SK-N-SH (cell line): Measurements from ENCODE around the gene POLD3. TPM values are rescaled to one million over a fixed set of nuclear protein-coding genes. Genes with fewer than 3 reads are reported as not detected.

Source experiments
- CTCF ChIA-PET: fragments of 300-600, 350-600 bp; formaldehyde crosslinking; extraction: SDS; loops from one replicate; lab custom pipeline; 2021; lab: Yijun Ruan, JAX
- POLR2A ChIA-PET: fragments of 350-600 bp; sonication (Branson Sonifier 250); formaldehyde crosslinking; extraction: SDS; loops from one replicate; lab custom pipeline; 2020; ENCODE audit warnings: antibody characterized with exemption, inconsistent platforms; lab: Yijun Ruan, JAX
- DNase-seq: peaks from one replicate; pipeline ENCODE4 v3.0.0; 2012
- H2AFZ ChIP-seq: fragments of 200-600 bp; sonication (generic); 2 replicates; pipeline ENCODE4 v1.8.1; 2016; ENCODE audit warnings: antibody characterized with exemption, mild to moderate bottlenecking, low read depth
- H3F3A ChIP-seq: fragments of 200-600 bp; sonication (generic); replicated peaks from 2 replicates; pipeline ENCODE3; 2016; ENCODE audit warnings: antibody characterized with exemption, mild to moderate bottlenecking; ENCODE audit not compliant: insufficient read depth
- H3K27ac ChIP-seq, 2 experiments: fragments of 200-500 bp in 1 of 2; fragments of 200-600 bp in 1 of 2; sonication (Bioruptor generic) in 1 of 2; sonication (generic), shearing (Covaris generic) in 1 of 2; 2 replicates each; pipeline versions ENCODE4 v1.5.1 to v1.6.1; 2014 to 2016; ENCODE audit warnings: low read depth in 2 of 2, inconsistent platforms in 1 of 2, low read length in 1 of 2, mild to moderate bottlenecking in 1 of 2, mixed read lengths in 1 of 2
- H3K27me3 ChIP-seq: fragments of 200-600 bp; sonication (generic), shearing (Covaris generic); 2 replicates; pipeline ENCODE4 v1.6.1; 2016; ENCODE audit warnings: mixed run types; ENCODE audit not compliant: insufficient read depth
- H3K36me3 ChIP-seq, 2 experiments: fragments of 200-500 bp in 1 of 2; fragments of 200-600 bp in 1 of 2; sonication (Bioruptor generic) in 1 of 2; sonication (generic) in 1 of 2; replicated peaks in 1 of 2; 2 replicates each; pipeline versions ENCODE3 to v1.5.1; 2014 to 2016; ENCODE audit warnings: low read length in 1 of 2, mild to moderate bottlenecking in 1 of 2; ENCODE audit not compliant: insufficient read depth in 2 of 2, control insufficient read depth in 1 of 2
- H3K4me1 ChIP-seq, 2 experiments: fragments of 200-500 bp in 1 of 2; fragments of 200-600 bp in 1 of 2; sonication (Bioruptor generic) in 1 of 2; sonication (generic), shearing (Covaris generic) in 1 of 2; 2 replicates each; pipeline versions ENCODE4 v1.5.1 to v1.6.1; 2014 to 2016; ENCODE audit warnings: low read depth in 1 of 2, low read length in 1 of 2, mixed run types in 1 of 2; ENCODE audit not compliant: insufficient read depth in 2 of 2, control insufficient read depth in 1 of 2
- H3K4me2 ChIP-seq: fragments of 200-600 bp; sonication (generic), shearing (Covaris generic); 2 replicates; pipeline ENCODE4 v1.6.1; 2017; ENCODE audit warnings: mixed run types
- H3K4me3 ChIP-seq, 2 experiments: fragments of 200-500 bp in 1 of 2; fragments of 200-600 bp in 1 of 2; sonication (Bioruptor generic) in 1 of 2; sonication (generic), shearing (Covaris generic) in 1 of 2; 2 replicates each; pipeline versions ENCODE4 v1.5.1 to v1.8.1; 2014 to 2016; ENCODE audit warnings: low read depth in 2 of 2, inconsistent platforms in 1 of 2, low read length in 1 of 2, mild to moderate bottlenecking in 1 of 2, mixed read lengths in 1 of 2, moderate library complexity in 1 of 2
- H3K79me2 ChIP-seq: fragments of 200-600 bp; sonication (generic); 2 replicates; pipeline ENCODE4 v1.8.1; 2017; ENCODE audit warnings: mild to moderate bottlenecking; ENCODE audit not compliant: insufficient read depth
- H3K9ac ChIP-seq: fragments of 200-600 bp; sonication (generic); 2 replicates; pipeline ENCODE4 v1.6.1; 2017; ENCODE audit warnings: mixed run types
- H3K9me2 ChIP-seq: fragments of 200-600 bp; sonication (generic); 2 replicates; pipeline ENCODE4 v1.6.1; 2017; ENCODE audit warnings: mixed run types
- H3K9me3 ChIP-seq: fragments of 200-600 bp; sonication (generic); 2 replicates; pipeline ENCODE4 v1.6.1; 2017; ENCODE audit warnings: mixed run types, mild to moderate bottlenecking, moderate library complexity
- H4K20me1 ChIP-seq: fragments of 200-600 bp; sonication (generic); 2 replicates; pipeline ENCODE4 v1.6.1; 2017; ENCODE audit warnings: mild to moderate bottlenecking, mixed run types; ENCODE audit not compliant: insufficient read depth
- CHD2 ChIP-seq: fragments of 150-350 bp; IDR thresholded peaks from 2 replicates; pipeline ENCODE4 v1.6.1; 2018; ENCODE audit warnings: low read length; ENCODE audit not compliant: partially characterized antibody
- ELF1 ChIP-seq: IDR thresholded peaks from 2 replicates; pipeline ENCODE4 v1.4.0; 2012
- FOXJ3 ChIP-seq: sonication (generic); formaldehyde crosslinking; IDR thresholded peaks from 2 replicates; pipeline ENCODE4 v1.5.1; 2020; ENCODE audit warnings: mild to moderate bottlenecking, missing genetic modification reagents
- GATA2 ChIP-seq: sonication (generic); formaldehyde crosslinking; IDR thresholded peaks from 2 replicates; pipeline ENCODE4 v1.5.0; 2020; ENCODE audit warnings: mild to moderate bottlenecking, missing genetic modification reagents
- IRF3 ChIP-seq: fragments of 150-350 bp; IDR thresholded peaks from 2 replicates; pipeline ENCODE4 v1.6.1; 2016; ENCODE audit warnings: mild to moderate bottlenecking, low read depth, low read length
- JUND ChIP-seq: IDR thresholded peaks from 2 replicates; pipeline ENCODE4 v1.4.0; 2012
- MAX ChIP-seq: IDR thresholded peaks from 2 replicates; pipeline ENCODE4 v1.4.0; 2012; ENCODE audit warnings: low read depth
- MXI1 ChIP-seq: IDR thresholded peaks from 2 replicates; pipeline ENCODE4 v1.6.1; 2012; ENCODE audit warnings: mild to moderate bottlenecking, low read depth, low read length, improper control_type of control experiment
- NFIC ChIP-seq: IDR thresholded peaks from 2 replicates; pipeline ENCODE4 v1.4.0; 2012; ENCODE audit warnings: borderline replicate concordance
- PBX3 ChIP-seq: IDR thresholded peaks from 2 replicates; pipeline ENCODE4; 2012
- POLR2AphosphoS5 ChIP-seq: IDR thresholded peaks from 2 replicates; pipeline ENCODE4 v1.6.1; 2012; ENCODE audit warnings: low read depth, low read length
- RAD21 ChIP-seq: IDR thresholded peaks from 2 replicates; pipeline ENCODE4 v1.6.1; 2012; ENCODE audit warnings: mild to moderate bottlenecking, low read length
- RCOR1 ChIP-seq: fragments of 150-350 bp; IDR thresholded peaks from 2 replicates; pipeline ENCODE4 v1.6.1; 2017; ENCODE audit warnings: antibody characterized with exemption, low read length
- RXRA ChIP-seq: IDR thresholded peaks from 2 replicates; pipeline ENCODE4 v1.4.0; 2012; ENCODE audit warnings: low read depth, mild to moderate bottlenecking, borderline replicate concordance
- TCF12 ChIP-seq: IDR thresholded peaks from 2 replicates; pipeline ENCODE4 v1.4.0; 2012
- TEAD4 ChIP-seq: IDR thresholded peaks from 2 replicates; pipeline ENCODE4 v1.4.0; 2012; ENCODE audit warnings: mild to moderate bottlenecking, borderline replicate concordance; ENCODE audit not compliant: insufficient read depth
- USF1 ChIP-seq: IDR thresholded peaks from 2 replicates; pipeline ENCODE4 v1.4.0; 2012; ENCODE audit warnings: low read depth, borderline replicate concordance
- WGBS: methylation state at CpG from one replicate; pipeline ENCODE4 v1.1.6; 2017; ENCODE audit warnings: low lambda C conversion rate; 5-methylcytosine and 5-hydroxymethylcytosine counted together
- polyA plus RNA-seq, 3 experiments: library from polyadenylated mRNA; depleted of rRNA; stranded (reverse); fragments of >200 nt; gene quantifications; 2 replicates each; pipeline ENCODE4 v1.2.3, GENCODE V29; 2012

Gene POLD3
- polyA plus RNA-seq, 1 of the 3 experiments (the other 2 are of a cell fraction), result 7.9 TPM

DNA sequence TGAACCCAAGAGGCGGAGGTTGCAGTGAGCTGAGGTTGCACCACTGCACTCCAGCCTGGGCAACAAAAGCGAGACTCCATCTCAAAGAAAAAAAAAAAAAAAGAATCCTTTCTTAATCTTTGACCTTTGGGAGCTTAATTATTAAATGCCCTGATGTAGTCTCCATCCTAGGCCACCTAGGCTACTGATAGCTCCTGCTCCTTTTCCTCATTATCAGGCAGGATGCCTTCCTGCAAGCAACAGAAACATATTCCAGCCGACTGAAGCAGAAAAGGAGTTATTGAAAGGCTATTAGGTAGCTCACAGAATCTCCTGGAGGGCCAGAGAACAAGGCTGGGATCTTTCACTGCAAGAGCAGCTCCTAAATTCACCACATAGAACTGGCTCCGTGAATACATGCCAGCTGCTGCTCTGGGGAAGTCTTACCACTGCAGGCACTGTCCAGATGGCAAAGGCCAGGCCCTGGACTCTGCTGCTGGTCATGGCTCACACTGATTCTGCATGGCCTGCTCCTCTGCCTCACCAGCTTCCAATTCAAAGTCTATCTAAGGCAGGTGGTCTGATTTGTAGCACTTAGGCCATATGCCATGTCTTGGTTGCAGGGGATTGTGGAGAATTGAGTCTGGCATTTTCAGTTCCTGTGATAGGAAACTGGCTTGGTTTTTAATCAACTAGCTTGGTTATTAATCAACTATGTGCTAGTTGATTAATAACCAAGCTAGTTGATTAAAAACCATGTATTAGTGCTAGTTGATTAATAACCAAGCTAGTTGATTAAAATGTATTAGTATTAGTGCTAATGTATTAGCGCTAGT, 26.0 kb upstream of the POLD3 start:
- no peak for TF ChIP-seq ELF1
- TF ChIP-seq MAX, result no peak
- TF ChIP-seq IRF3, result no peak
- no peak for TF ChIP-seq NFIC
- TF ChIP-seq CHD2, result no peak
- no peak for TF ChIP-seq RAD21
- no peak for TF ChIP-seq MXI1
- no peak for TF ChIP-seq TCF12
- no peak for TF ChIP-seq POLR2AphosphoS5
- no peak for TF ChIP-seq GATA2 (CRISPR knock-in tag)
- no peak for TF ChIP-seq JUND
- no peak for TF ChIP-seq RXRA
- TF ChIP-seq TEAD4, result no peak
- no peak for TF ChIP-seq USF1
- TF ChIP-seq RCOR1, result no peak
- TF ChIP-seq PBX3, result no peak
- no peak for TF ChIP-seq FOXJ3 (CRISPR knock-in tag)
- POLR2A ChIA-PET, result interaction anchor here (1.7 kb wide), 1 partner anchor 73 kb away, joined by 4 read pairs; the partner anchor contains the start of gene LIPT2
- Histone ChIP-seq H3K79me2 (no peaks in the 10 kb centered on the region), H3K36me3 (no peaks in the 10 kb centered on the region), H3K4me3 (no peak overlapping the region), H3K4me2 (no peak overlapping the region), H3K9ac (no peak overlapping the region), H4K20me1 (no peaks in the 10 kb centered on the region), H3K27me3 (no peaks in the 10 kb centered on the region; the same call in 1 of the 2 replicates), H3F3A (no peaks in the 10 kb centered on the region), H3K9me3 (no peaks in the 10 kb centered on the region), H3K9me2 (no peaks in the 10 kb centered on the region), H2AFZ (no peak overlapping the region), H3K27ac (no peak overlapping the region), H3K4me1 (no peaks in the 10 kb centered on the region)
- CTCF ChIA-PET, result interaction anchor here (0.7 to 17.0 kb wide), 7 partner anchors 13 to 311 kb away, joined by 3 to 349 read pairs (median 3); no protein-coding TSS in a partner anchor
- WGBS, result 59% methylated on average over 5 of the region's 5 CpGs
- DNase-seq, result no peak
